ENCODE measurements around the gene AIPL1. TPM values are rescaled to one million over a fixed set of nuclear protein-coding genes. Genes with fewer than 3 reads are reported as not detected.

AIPL1 gene
- total and polyA plus RNA-seq, 2 donors (not counting 1 experiment from before 2014, with no cell fraction given): not detected

DNA sequence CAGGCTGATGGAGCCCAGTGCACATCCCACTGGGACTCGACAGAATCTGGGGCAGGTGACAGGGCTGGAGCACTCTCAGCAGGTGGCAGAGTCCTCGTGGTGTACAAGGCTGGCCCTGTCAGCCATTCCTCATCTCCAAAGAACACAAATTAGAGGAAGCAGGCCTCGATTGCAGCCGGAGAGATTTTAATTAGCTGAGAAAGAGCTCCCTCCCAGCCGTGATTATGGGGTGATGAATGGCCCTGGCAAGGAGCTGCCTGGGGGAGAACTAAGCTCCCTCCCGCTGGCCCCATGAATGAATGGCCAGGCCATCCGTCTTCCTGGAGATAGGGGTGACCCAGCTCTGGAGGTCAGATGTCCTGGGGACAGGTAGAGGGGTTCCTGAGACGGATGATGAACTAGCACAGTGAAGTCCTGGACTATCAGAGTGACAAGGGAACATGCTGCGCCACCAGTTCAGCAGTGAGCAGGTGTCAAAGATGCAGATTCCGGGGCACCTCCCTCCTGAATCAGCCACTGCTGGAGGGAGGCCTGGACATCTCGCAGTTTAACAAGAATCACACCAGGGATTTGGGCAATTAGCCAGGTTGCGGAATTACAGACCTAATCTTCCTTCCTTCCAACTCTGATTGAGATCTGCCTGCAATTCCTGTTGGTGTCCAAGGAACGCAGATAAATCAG is 44.8 kb upstream of the AIPL1 start:
- Mint-ChIP-seq H3K9me3 (ENCODE audit: insufficient read depth) (no peaks in the 10 kb centered on the region), H3K27me3 (peaks cover 7% of the 10 kb centered on the region), H3K4me1 (no peaks in the 10 kb centered on the region), H3K4me3 (no peak overlapping the region), H3K27ac (no peak overlapping the region)
- H3K36me3 ChIP-seq (replicated peaks in 1 of 2; ENCODE audit: control extremely low read depth in 1 of 2, control insufficient read depth in 1 of 2, extremely low read depth in 1 of 2, insufficient read depth in 2 of 2, low read length in 1 of 2): no peaks in the 10 kb centered on the region
- no peaks in the 10 kb centered on the region for H3K4me1 ChIP-seq (ENCODE audit: control insufficient read depth in 2 of 2, insufficient read depth in 2 of 2, low read length in 2 of 2)
- ATAC-seq (ENCODE audit: low read depth) (no peak), DNase-seq (no peak)
- H3K27ac ChIP-seq (ENCODE audit: low read length in 2 of 2): no peak overlapping the region
- TF ChIP-seq, protein P1, sequence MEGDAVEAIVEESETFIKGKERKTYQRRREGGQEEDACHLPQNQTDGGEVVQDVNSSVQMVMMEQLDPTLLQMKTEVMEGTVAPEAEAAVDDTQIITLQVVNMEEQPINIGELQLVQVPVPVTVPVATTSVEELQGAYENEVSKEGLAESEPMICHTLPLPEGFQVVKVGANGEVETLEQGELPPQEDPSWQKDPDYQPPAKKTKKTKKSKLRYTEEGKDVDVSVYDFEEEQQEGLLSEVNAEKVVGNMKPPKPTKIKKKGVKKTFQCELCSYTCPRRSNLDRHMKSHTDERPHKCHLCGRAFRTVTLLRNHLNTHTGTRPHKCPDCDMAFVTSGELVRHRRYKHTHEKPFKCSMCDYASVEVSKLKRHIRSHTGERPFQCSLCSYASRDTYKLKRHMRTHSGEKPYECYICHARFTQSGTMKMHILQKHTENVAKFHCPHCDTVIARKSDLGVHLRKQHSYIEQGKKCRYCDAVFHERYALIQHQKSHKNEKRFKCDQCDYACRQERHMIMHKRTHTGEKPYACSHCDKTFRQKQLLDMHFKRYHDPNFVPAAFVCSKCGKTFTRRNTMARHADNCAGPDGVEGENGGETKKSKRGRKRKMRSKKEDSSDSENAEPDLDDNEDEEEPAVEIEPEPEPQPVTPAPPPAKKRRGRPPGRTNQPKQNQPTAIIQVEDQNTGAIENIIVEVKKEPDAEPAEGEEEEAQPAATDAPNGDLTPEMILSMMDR (IDR thresholded peaks at IDR 0.05): no peak
- TF ChIP-seq EZH2 (IDR thresholded peaks at IDR 0.05; ENCODE audit: borderline replicate concordance, insufficient read depth, low read depth, low read length, poor library complexity, severe bottlenecking): no peak
- no peak overlapping the region for H2AFZ ChIP-seq (ENCODE audit: insufficient read depth, low read depth, low read length, poor library complexity, severe bottlenecking)
- intact Hi-C loops (cut with micrococcal nuclease): no loop called here
- H3K9ac ChIP-seq (ENCODE audit: low read length): no peak overlapping the region
- H3K27me3 ChIP-seq (replicated peaks in 1 of 4; ENCODE audit: control extremely low read depth in 1 of 4, control insufficient read depth in 3 of 4, insufficient read depth in 4 of 4, low read length in 3 of 4): no peaks in the 10 kb centered on the region
- no peaks in the 10 kb centered on the region for H3K9me3 ChIP-seq (ENCODE audit: control extremely low read depth in 1 of 3, control insufficient read depth in 2 of 3, insufficient read depth in 1 of 3, low read length in 2 of 3)
- no peak overlapping the region for H3K4me2 ChIP-seq (replicated peaks; ENCODE audit: low read depth, low read length, poor library complexity, severe bottlenecking)
- no peak overlapping the region for H3K4me3 ChIP-seq (ENCODE audit: control extremely low read depth in 1 of 5, extremely low read depth in 1 of 5, insufficient read depth in 1 of 5, low read depth in 2 of 5, low read length in 4 of 5)
- H3K79me2 ChIP-seq (ENCODE audit: control insufficient read depth, insufficient read depth, low read length): no peaks in the 10 kb centered on the region
- POLR2A ChIA-PET: no interaction called here
- WGBS (ENCODE audit: insufficient coverage): 88% methylated on average over 9 of the region's 13 CpGs
- no peaks in the 10 kb centered on the region for H4K20me1 ChIP-seq (ENCODE audit: control insufficient read depth, insufficient read depth, low read length, poor library complexity, severe bottlenecking)
- CTCF ChIA-PET: no interaction called here

DNA sequence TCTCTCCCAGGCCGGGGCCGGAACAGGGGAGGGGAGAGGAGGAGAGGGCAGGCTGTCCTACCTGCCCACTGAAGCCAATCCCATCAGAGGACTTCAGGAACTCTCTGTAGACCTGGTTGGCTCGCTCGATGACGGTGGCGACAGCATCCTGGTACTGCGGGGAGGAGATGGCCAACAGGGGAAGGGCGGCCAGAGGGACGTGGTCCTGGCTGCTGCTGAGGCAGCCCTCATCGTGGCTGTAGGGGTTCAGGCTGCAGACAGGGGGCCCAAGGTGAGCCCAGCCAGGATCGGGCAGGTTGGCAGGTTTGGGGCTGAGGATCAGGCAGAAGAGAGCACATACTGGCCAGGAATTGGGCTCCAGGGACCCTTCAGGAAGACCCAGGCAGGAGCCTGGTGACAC is 43.6 kb upstream of the AIPL1 start:
- Histone ChIP-seq H3K27ac (ENCODE audit: low read length in 2 of 2) (no peak overlapping the region), H3K27me3 (replicated peaks in 1 of 4; ENCODE audit: control extremely low read depth in 1 of 4, control insufficient read depth in 3 of 4, insufficient read depth in 4 of 4, low read length in 3 of 4) (no peaks in the 10 kb centered on the region), H3K36me3 (replicated peaks in 1 of 2; ENCODE audit: control extremely low read depth in 1 of 2, control insufficient read depth in 1 of 2, extremely low read depth in 1 of 2, insufficient read depth in 2 of 2, low read length in 1 of 2) (no peaks in the 10 kb centered on the region), H4K20me1 (ENCODE audit: control insufficient read depth, insufficient read depth, low read length, poor library complexity, severe bottlenecking) (no peaks in the 10 kb centered on the region), H3K9me3 (ENCODE audit: control extremely low read depth in 1 of 3, control insufficient read depth in 2 of 3, insufficient read depth in 1 of 3, low read length in 2 of 3) (no peaks in the 10 kb centered on the region), H3K79me2 (ENCODE audit: control insufficient read depth, insufficient read depth, low read length) (no peaks in the 10 kb centered on the region), H2AFZ (ENCODE audit: insufficient read depth, low read depth, low read length, poor library complexity, severe bottlenecking) (no peak overlapping the region), H3K4me1 (ENCODE audit: control insufficient read depth in 2 of 2, insufficient read depth in 2 of 2, low read length in 2 of 2) (no peaks in the 10 kb centered on the region), H3K9ac (ENCODE audit: low read length) (no peak overlapping the region), H3K4me2 (replicated peaks; ENCODE audit: low read depth, low read length, poor library complexity, severe bottlenecking) (no peak overlapping the region), H3K4me3 (ENCODE audit: control extremely low read depth in 1 of 5, extremely low read depth in 1 of 5, insufficient read depth in 1 of 5, low read depth in 2 of 5, low read length in 4 of 5) (no peak overlapping the region)
- H3K4me3 Mint-ChIP-seq: no peak overlapping the region
- no peaks in the 10 kb centered on the region for H3K4me1 Mint-ChIP-seq
- TF ChIP-seq, protein P1 (IDR thresholded peaks at IDR 0.05): no peak
- no peak for TF ChIP-seq EZH2 (IDR thresholded peaks at IDR 0.05; ENCODE audit: borderline replicate concordance, insufficient read depth, low read depth, low read length, poor library complexity, severe bottlenecking)
- DNase-seq (no peak), ATAC-seq (ENCODE audit: low read depth) (no peak)
- H3K9me3 Mint-ChIP-seq (ENCODE audit: insufficient read depth): no peaks in the 10 kb centered on the region
- H3K27me3 Mint-ChIP-seq: peaks cover 3% of the 10 kb centered on the region
- POLR2A ChIA-PET: no interaction called here
- CTCF ChIA-PET: no interaction called here
- WGBS (ENCODE audit: insufficient coverage): 90% methylated on average over 9 of the region's 11 CpGs
- H3K27ac Mint-ChIP-seq: no peak overlapping the region
- intact Hi-C loops (cut with micrococcal nuclease): no loop called here
